CD4-positive, alpha-beta T cell treated with Interferon gamma for 1 hour (primary cell): ENCODE data around the gene USP1.

Experiments used
- DNase-seq: peaks from one replicate; pipeline ENCODE4 v3.0.0-alpha.2; 2020

The USP1 gene

GRCh38 chr1:62436466-62437272 lies at the start of gene USP1:
USP1 (plus strand) TSS chr1:62437049; CDS start chr1:62439868, 2,819 bp downstream.
- peak; percentile 99 for DNase-seq

GRCh38 chr1:62389531-62389930 lies 47.3 kb upstream of the USP1 start:
- DNase-seq = no peak

DNA sequence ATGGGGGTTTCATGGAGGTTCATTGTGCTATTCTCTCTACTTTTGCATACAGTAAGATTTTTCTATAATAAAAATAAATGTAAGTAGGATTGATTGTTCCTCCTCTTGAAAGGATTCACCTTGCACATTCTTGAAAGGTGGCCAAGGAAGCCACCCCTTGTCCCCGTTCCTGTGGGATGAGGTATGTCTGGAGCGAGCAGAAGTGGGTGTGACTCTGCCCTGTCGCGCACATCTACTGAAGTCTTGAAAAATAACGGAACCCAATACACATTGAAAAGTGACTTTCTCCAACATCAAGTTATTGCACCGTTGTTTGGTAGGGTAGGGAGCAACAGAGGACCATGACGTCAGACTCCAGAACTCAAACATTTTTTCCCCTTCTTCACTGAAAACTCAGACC lies 46.8 kb upstream of the USP1 start:
- no peak for DNase-seq

DNA sequence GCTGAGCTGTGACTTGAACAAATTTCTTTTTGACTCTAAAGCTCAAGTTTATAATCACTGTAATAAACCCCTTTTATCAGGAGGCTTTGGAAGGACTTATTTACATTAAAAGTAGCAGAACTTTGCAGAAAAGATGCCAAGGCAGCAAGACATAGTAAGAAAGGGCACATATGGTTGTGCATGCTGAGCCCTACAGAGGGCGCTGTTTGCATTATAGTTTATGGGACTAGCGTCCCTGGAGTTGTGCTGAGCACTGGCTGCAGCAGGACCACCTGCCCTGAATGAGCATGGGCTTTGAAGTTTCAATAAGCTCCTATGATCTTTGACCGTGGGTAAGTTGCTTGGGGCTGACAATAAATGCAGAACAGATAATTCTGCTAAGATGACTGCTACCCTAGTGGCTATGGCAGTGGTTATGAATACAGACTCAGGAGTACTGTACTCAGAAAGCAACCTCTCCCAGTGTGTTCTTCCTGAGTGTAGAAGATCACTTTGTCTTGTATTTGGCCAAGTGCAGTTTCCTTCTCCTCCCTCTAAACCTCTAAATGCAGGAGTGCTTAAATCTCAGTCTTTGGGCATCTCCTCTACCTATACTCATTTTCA lies 45.4 kb upstream of the USP1 start:
- DNase-seq = no peak

DNA sequence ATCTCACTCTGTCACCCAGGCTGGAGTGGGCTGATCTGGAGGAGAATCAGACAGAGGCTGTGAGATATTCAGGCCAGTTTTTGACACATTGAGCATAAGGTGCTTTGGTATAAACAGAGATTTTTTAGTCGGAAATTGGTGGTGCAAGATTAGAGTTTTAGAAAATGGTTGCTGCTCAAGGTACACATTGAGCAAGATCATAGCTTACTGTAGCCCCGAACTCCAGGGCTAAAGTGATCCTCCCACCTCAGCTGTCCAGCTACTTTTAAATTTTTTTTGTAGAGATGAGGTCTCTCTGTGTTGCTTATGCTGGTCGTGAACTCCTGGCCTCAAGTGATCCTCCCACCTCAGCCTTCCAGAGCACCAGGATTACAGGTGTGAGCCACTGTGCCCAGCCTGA lies 43.9 kb upstream of the USP1 start:
- DNase-seq = no peak

GRCh38 chr1:62394646-62395045 lies 42.2 kb upstream of the USP1 start:
- no peak for DNase-seq

GRCh38 chr1:62395291-62395690 lies 41.6 kb upstream of the USP1 start:
- no peak for DNase-seq

GRCh38 chr1:62396871-62397270 lies 40.0 kb upstream of the USP1 start:
- no peak for DNase-seq

GRCh38 chr1:62397301-62397700 lies 39.5 kb upstream of the USP1 start:
- no peak for DNase-seq

- DNase-seq = no peak
Measured at GRCh38 chr1:62398377-62398776, 38.5 kb upstream of the USP1 start.

DNA sequence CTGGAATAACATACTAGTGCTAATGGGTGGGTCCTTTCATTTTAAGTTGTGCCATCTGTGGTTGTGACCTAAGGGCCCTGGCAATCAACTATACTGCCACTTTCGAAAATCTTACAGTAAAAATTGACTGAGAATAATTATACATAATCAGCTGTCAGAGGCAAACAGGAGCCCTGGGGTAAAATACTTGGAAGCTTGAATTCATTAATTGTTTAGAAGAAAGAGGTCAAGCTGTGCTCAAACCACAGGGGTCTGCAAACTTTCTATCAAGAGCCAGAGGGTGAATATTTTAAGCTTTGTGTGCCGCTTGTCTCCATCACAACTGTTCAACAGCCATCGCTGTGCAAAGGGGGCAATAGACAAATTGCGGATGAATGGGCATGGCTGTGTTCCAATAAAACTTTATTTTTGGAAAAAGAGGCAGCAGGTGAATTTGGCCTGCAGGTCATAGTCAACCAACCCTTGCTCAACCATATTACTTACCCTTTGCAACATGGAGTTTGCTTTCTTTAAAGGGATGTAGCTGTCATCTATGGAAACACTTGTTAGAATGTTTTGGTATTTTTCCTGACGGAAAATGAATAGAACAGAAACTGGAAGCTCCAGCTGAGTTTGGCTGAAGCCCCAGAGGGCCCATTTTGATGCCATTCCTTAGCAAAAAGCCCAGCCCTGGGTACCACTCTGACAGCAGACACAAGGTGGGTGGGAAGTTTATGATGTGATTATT lies 35.7 kb upstream of the USP1 start:
- DNase-seq = no peak

DNA sequence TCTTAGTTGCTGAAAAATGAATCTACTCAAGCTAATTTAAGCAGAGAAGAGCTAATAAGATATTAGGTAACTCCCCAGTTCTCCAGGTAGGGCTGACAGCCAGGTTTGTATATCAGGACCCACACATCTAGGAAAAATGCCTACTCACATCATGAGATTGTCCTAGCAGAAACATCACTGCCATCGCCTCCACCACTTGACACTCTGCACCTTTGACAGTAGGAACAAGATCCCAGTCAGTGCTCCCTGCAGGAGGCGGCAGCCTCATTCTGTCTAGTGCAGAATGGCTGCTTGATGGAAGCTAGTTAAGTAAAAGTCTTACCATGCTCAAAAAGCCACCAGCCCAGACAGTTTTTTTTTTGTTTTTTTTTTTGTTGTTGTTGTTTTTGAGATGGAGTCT lies 31.6 kb upstream of the USP1 start:
- DNase-seq = no peak

GRCh38 chr1:62406576-62406975 lies 30.3 kb upstream of the USP1 start:
- DNase-seq = no peak

- no peak for DNase-seq
Measured at GRCh38 chr1:62407398-62408009, 29.3 kb upstream of the USP1 start.

DNA sequence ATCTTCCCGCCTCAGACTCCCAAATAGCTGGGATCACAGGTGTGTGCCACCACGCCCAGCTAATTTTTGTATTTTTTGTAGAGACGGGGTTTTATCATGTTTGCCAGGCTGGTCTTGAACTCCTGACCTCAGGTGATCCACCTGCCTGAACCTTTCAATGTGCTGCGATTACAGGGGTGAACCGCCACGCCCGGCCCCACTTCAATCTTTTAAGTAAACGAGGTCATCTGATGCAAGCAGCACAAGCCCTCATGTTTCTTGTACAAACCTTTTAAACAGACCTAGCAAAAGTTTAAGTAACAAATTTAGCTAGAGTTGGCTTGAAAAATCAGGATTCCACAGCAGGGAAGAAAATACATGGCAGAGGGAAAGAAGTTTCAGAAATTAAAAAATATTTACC lies 21.2 kb upstream of the USP1 start:
- DNase-seq = no peak

- DNase-seq = no peak
Measured at GRCh38 chr1:62417351-62417999, 19.4 kb upstream of the USP1 start.

GRCh38 chr1:62420214-62420613 lies 16.6 kb upstream of the USP1 start:
- DNase-seq = no peak

DNA sequence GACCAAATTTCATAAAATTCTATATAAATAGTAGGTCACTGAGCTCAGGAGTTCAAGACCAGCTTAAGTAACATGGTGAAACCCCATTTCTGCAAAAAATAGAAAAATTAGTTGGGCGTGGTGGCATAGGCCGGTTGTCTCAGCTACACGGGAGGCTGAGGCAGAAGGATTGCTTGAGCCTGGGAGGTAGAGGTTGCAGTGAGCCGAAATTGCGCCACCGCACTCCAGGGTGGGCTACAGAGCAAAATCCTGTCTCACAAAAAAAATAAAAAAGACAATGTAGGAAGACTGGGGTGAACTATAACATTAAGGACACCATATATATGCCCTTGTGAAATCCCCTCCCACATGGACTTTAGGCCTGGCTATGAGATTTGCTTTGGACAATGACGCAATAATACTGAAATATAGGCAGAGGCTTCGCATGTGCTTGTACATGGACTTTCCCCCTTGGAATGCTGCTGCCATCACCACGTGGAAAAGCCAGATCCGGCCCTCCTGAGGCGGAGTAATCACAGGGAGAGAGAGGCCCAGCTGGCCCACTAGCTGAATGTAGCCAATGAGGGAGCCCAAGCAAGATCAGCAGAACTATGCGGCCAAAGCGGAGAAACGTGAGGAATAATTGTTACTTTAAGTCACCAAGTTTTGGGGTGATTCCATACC lies 13.1 kb upstream of the USP1 start:
- no peak for DNase-seq

GRCh38 chr1:62424411-62424810 lies 12.4 kb upstream of the USP1 start:
- DNase-seq = no peak

GRCh38 chr1:62425041-62425440 lies 11.8 kb upstream of the USP1 start:
- DNase-seq = no peak

GRCh38 chr1:62426237-62426636 lies 10.6 kb upstream of the USP1 start:
- no peak for DNase-seq

DNA sequence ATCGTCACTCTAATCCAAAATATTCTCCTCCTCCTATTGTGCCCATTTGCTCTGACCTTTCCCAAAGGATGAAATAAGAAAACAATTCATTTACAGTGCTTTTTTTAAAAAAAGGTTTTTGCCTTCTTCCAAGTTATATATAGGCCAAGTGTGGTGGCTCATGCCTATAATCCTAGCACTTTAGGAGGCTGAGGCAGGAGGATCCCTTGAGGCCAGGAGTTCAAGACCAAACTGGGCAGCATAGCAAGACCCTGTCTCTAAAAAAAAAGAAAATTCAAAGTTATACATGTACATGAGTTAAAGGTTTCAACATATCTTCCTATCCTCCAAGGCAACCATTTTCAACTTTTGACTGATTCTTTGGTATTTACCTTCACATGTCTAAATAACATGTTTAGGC lies 10.1 kb upstream of the USP1 start:
- no peak for DNase-seq

DNA sequence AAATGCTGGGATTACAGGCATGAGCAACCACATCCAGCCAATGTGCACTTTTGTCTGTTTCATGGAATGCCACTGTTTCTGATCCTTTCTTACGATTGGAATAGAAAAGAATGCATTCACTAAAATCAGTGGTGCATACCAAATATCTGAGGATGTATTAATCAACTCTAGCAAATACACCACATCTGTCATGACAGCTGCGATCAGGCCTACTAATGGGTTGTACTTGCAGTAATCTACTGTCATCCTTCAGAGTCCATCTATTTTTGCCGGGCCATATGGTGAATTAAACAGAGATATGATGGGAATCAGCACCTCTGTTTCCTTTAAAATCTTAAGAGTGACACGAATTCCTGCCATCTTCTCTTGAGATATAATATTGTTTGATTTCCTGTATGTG lies 8.5 kb upstream of the USP1 start:
- no peak for DNase-seq
